ENCODE results near the gene IL17RC.
"Not testable (repeated sequence)": the region's sequence is repeated elsewhere in the genome, so short reads cannot be mapped to it uniquely, and the experiment has no call there.

DNA sequence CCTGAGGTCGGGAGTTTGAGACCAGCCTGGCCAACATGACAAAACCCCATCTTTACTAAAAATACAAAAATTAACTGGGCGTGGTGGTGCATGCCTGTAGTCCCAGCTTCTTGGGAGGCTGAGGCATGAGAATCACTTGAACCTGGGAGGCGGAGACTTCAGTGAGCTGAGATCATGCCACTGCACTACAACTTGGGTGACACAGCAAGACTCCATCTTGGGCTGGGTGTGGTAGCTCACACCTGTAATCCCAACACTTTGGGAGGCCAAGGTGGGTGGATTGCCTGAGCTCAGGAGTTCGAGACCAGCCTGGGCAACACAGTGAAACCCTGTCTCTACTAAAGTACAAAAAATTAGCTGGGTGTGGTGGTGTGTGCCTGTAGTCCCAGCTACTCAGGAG lies 40.6 kb upstream of the IL17RC start:
- TF ChIP-seq, protein P1, sequence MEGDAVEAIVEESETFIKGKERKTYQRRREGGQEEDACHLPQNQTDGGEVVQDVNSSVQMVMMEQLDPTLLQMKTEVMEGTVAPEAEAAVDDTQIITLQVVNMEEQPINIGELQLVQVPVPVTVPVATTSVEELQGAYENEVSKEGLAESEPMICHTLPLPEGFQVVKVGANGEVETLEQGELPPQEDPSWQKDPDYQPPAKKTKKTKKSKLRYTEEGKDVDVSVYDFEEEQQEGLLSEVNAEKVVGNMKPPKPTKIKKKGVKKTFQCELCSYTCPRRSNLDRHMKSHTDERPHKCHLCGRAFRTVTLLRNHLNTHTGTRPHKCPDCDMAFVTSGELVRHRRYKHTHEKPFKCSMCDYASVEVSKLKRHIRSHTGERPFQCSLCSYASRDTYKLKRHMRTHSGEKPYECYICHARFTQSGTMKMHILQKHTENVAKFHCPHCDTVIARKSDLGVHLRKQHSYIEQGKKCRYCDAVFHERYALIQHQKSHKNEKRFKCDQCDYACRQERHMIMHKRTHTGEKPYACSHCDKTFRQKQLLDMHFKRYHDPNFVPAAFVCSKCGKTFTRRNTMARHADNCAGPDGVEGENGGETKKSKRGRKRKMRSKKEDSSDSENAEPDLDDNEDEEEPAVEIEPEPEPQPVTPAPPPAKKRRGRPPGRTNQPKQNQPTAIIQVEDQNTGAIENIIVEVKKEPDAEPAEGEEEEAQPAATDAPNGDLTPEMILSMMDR (IDR thresholded peaks at IDR 0.05), result not testable (repeated sequence)
- not testable (repeated sequence) for TF ChIP-seq POLR2A (IDR thresholded peaks at IDR 0.05)
